Vagina (tissue), 2 donors: ENCODE data around the gene MTPN.

ENCODE experiments used
- CTCF ChIP-seq, 3 experiments: fragments of 450-650 bp in 2 of 3; fragments of 200-600 bp in 1 of 3; sonication (generic) in 1 of 3; IDR thresholded peaks; one replicate each; pipeline ENCODE4 v1.5.1; 2017 to 2019; ENCODE audit warnings: antibody characterized with exemption in 3 of 3, mild to moderate bottlenecking in 2 of 3, moderate library complexity in 2 of 3
- POLR2A ChIP-seq, 2 donors: fragments of 450-650 bp; IDR thresholded peaks; one replicate each; pipeline ENCODE4 v1.6.1; 2017; ENCODE audit warnings: antibody characterized with exemption in 2 of 2, mild to moderate bottlenecking in 2 of 2, moderate library complexity in 2 of 2

GRCh38 chr7:135964274-135964673 lies 12.9 kb downstream of the MTPN start:
- TF ChIP-seq CTCF (IDR thresholded peaks at IDR 0.05) (no peak), POLR2A (IDR thresholded peaks at IDR 0.05) (no peak)
